Measurements from ENCODE around the gene CCDC24.

CCDC24 gene

GRCh38 chr1:43991476-43992231 is at the start of gene CCDC24:
CCDC24 (plus strand) TSS chr1:43991599; CDS start chr1:43991879, 280 bp downstream.
- Histone ChIP-seq H3K27ac (ENCODE audit: low read depth in 2 of 2, low read length in 2 of 2) (peak within 1 kb of the TSS; percentile 90 to 96), H3K36me3 (ENCODE audit: control insufficient read depth in 2 of 2, insufficient read depth in 2 of 2, low read length in 2 of 2) (peaks cover 0 to 3% of the 10 kb centered on the region in 2 donors), H3K27me3 (ENCODE audit: control insufficient read depth in 2 of 2, insufficient read depth in 2 of 2, low read length in 2 of 2) (no peaks in the 10 kb centered on the region), H3K4me1 (ENCODE audit: control insufficient read depth in 2 of 2, insufficient read depth in 2 of 2, low read length in 2 of 2) (peaks cover 17 to 23% of the 10 kb centered on the region in 2 donors), H3K9me3 (ENCODE audit: control insufficient read depth in 2 of 2, low read length in 2 of 2) (no peaks in the 10 kb centered on the region), H3K9ac (ENCODE audit: low read depth in 1 of 2, low read length in 2 of 2) (peak within 1 kb of the TSS; percentile 67 to 80), H3K4me3 (ENCODE audit: low read length in 2 of 2) (peak within 1 kb of the TSS; percentile 71 to 78)

- peaks cover 13 to 16% of the 10 kb centered on the region in 2 donors for H3K4me1 ChIP-seq (ENCODE audit: control insufficient read depth in 2 of 2, insufficient read depth in 2 of 2, low read length in 2 of 2)
- H3K27ac ChIP-seq (ENCODE audit: low read depth in 2 of 2, low read length in 2 of 2) = no peak overlapping the region
- no peaks in the 10 kb centered on the region for H3K9me3 ChIP-seq (ENCODE audit: control insufficient read depth in 2 of 2, low read length in 2 of 2)
- no peak overlapping the region for H3K4me3 ChIP-seq (ENCODE audit: low read length in 2 of 2)
- no peak overlapping the region for H3K9ac ChIP-seq (ENCODE audit: low read depth in 1 of 2, low read length in 2 of 2)
- no peaks in the 10 kb centered on the region for H3K36me3 ChIP-seq (ENCODE audit: control insufficient read depth in 2 of 2, insufficient read depth in 2 of 2, low read length in 2 of 2)
- H3K27me3 ChIP-seq (ENCODE audit: control insufficient read depth in 2 of 2, insufficient read depth in 2 of 2, low read length in 2 of 2) = no peaks in the 10 kb centered on the region
Measured at GRCh38 chr1:43942411-43942810, 49.0 kb upstream of the CCDC24 start.

- Histone ChIP-seq H3K9me3 (ENCODE audit: control insufficient read depth in 2 of 2, low read length in 2 of 2) (no peaks in the 10 kb centered on the region), H3K4me1 (ENCODE audit: control insufficient read depth in 2 of 2, insufficient read depth in 2 of 2, low read length in 2 of 2) (peaks cover 21 to 25% of the 10 kb centered on the region in 2 donors), H3K4me3 (ENCODE audit: low read length in 2 of 2) (no peak overlapping the region), H3K27ac (ENCODE audit: low read depth in 2 of 2, low read length in 2 of 2) (no peak overlapping the region), H3K9ac (ENCODE audit: low read depth in 1 of 2, low read length in 2 of 2) (no peak overlapping the region), H3K36me3 (ENCODE audit: control insufficient read depth in 2 of 2, insufficient read depth in 2 of 2, low read length in 2 of 2) (peaks cover 2 to 3% of the 10 kb centered on the region in 2 donors), H3K27me3 (ENCODE audit: control insufficient read depth in 2 of 2, insufficient read depth in 2 of 2, low read length in 2 of 2) (no peaks in the 10 kb centered on the region)
Measured at GRCh38 chr1:43944860-43945259, 46.5 kb upstream of the CCDC24 start.

- H3K4me1 ChIP-seq (ENCODE audit: control insufficient read depth in 2 of 2, insufficient read depth in 2 of 2, low read length in 2 of 2) = peaks cover 21 to 25% of the 10 kb centered on the region in 2 donors
- peaks cover 5 to 10% of the 10 kb centered on the region in 2 donors for H3K36me3 ChIP-seq (ENCODE audit: control insufficient read depth in 2 of 2, insufficient read depth in 2 of 2, low read length in 2 of 2)
- peak overlapping the region; percentile 94 to 95 for H3K27ac ChIP-seq (ENCODE audit: low read depth in 2 of 2, low read length in 2 of 2)
- H3K4me3 ChIP-seq (ENCODE audit: low read length in 2 of 2) = peak overlapping the region; percentile 85 to 94
- no peaks in the 10 kb centered on the region for H3K27me3 ChIP-seq (ENCODE audit: control insufficient read depth in 2 of 2, insufficient read depth in 2 of 2, low read length in 2 of 2)
- peak overlapping the region; percentile 81 to 89 for H3K9ac ChIP-seq (ENCODE audit: low read depth in 1 of 2, low read length in 2 of 2)
- H3K9me3 ChIP-seq (ENCODE audit: control insufficient read depth in 2 of 2, low read length in 2 of 2) = no peaks in the 10 kb centered on the region
Measured at GRCh38 chr1:43945674-43946235, 45.6 kb upstream of the CCDC24 start.

- H3K27ac ChIP-seq (ENCODE audit: low read depth in 2 of 2, low read length in 2 of 2) = peak within 1 kb of the TSS; percentile 94 to 95
- peak within 1 kb of the TSS; percentile 81 to 89 for H3K9ac ChIP-seq (ENCODE audit: low read depth in 1 of 2, low read length in 2 of 2)
- H3K27me3 ChIP-seq (ENCODE audit: control insufficient read depth in 2 of 2, insufficient read depth in 2 of 2, low read length in 2 of 2) = no peaks in the 10 kb centered on the region
- H3K9me3 ChIP-seq (ENCODE audit: control insufficient read depth in 2 of 2, low read length in 2 of 2) = no peaks in the 10 kb centered on the region
- H3K4me1 ChIP-seq (ENCODE audit: control insufficient read depth in 2 of 2, insufficient read depth in 2 of 2, low read length in 2 of 2) = peaks cover 21 to 25% of the 10 kb centered on the region in 2 donors
- H3K4me3 ChIP-seq (ENCODE audit: low read length in 2 of 2) = peak within 1 kb of the TSS; percentile 85 to 94
- peaks cover 5 to 10% of the 10 kb centered on the region in 2 donors for H3K36me3 ChIP-seq (ENCODE audit: control insufficient read depth in 2 of 2, insufficient read depth in 2 of 2, low read length in 2 of 2)
Measured at GRCh38 chr1:43946236-43947060, 45.0 kb upstream of the CCDC24 start, which contains the start of gene IPO13. IPO13 (plus strand) TSS chr1:43946950; CDS start chr1:43947601, 651 bp downstream.

- peaks cover 21% of the 10 kb centered on the region in 2 donors for H3K4me1 ChIP-seq (ENCODE audit: control insufficient read depth in 2 of 2, insufficient read depth in 2 of 2, low read length in 2 of 2)
Measured at GRCh38 chr1:43947061-43947873, 44.1 kb upstream of the CCDC24 start.

GRCh38 chr1:43947874-43948437 is 43.4 kb upstream of the CCDC24 start:
- H3K9ac ChIP-seq (ENCODE audit: low read depth in 1 of 2, low read length in 2 of 2) = peak overlapping the region; percentile 24 to 89
- H3K27ac ChIP-seq (ENCODE audit: low read depth in 2 of 2, low read length in 2 of 2) = no peak overlapping the region
- peak overlapping the region; percentile 85 to 94 for H3K4me3 ChIP-seq (ENCODE audit: low read length in 2 of 2)
- H3K36me3 ChIP-seq (ENCODE audit: control insufficient read depth in 2 of 2, insufficient read depth in 2 of 2, low read length in 2 of 2) = peaks cover 5 to 10% of the 10 kb centered on the region in 2 donors
- no peaks in the 10 kb centered on the region for H3K27me3 ChIP-seq (ENCODE audit: control insufficient read depth in 2 of 2, insufficient read depth in 2 of 2, low read length in 2 of 2)
- no peaks in the 10 kb centered on the region for H3K9me3 ChIP-seq (ENCODE audit: control insufficient read depth in 2 of 2, low read length in 2 of 2)
- H3K4me1 ChIP-seq (ENCODE audit: control insufficient read depth in 2 of 2, insufficient read depth in 2 of 2, low read length in 2 of 2) = peaks cover 21% of the 10 kb centered on the region in 2 donors

More at GRCh38 chr1:43947061-43947873, 44.1 kb upstream of the CCDC24 start:
- no peaks in the 10 kb centered on the region for H3K27me3 ChIP-seq (ENCODE audit: control insufficient read depth in 2 of 2, insufficient read depth in 2 of 2, low read length in 2 of 2)
- H3K9ac ChIP-seq (ENCODE audit: low read depth in 1 of 2, low read length in 2 of 2) = peak overlapping the region; percentile 81 to 89
- H3K9me3 ChIP-seq (ENCODE audit: control insufficient read depth in 2 of 2, low read length in 2 of 2) = no peaks in the 10 kb centered on the region
- H3K36me3 ChIP-seq (ENCODE audit: control insufficient read depth in 2 of 2, insufficient read depth in 2 of 2, low read length in 2 of 2) = peaks cover 5 to 10% of the 10 kb centered on the region in 2 donors
- peak overlapping the region; percentile 94 to 95 for H3K27ac ChIP-seq (ENCODE audit: low read depth in 2 of 2, low read length in 2 of 2)
- H3K4me3 ChIP-seq (ENCODE audit: low read length in 2 of 2) = peak overlapping the region; percentile 85 to 94

- peaks cover 21% of the 10 kb centered on the region in 2 donors for H3K4me1 ChIP-seq (ENCODE audit: control insufficient read depth in 2 of 2, insufficient read depth in 2 of 2, low read length in 2 of 2)
- peaks cover 5 to 10% of the 10 kb centered on the region in 2 donors for H3K36me3 ChIP-seq (ENCODE audit: control insufficient read depth in 2 of 2, insufficient read depth in 2 of 2, low read length in 2 of 2)
- no peak overlapping the region for H3K9ac ChIP-seq (ENCODE audit: low read depth in 1 of 2, low read length in 2 of 2)
- H3K27ac ChIP-seq (ENCODE audit: low read depth in 2 of 2, low read length in 2 of 2) = no peak overlapping the region
- H3K27me3 ChIP-seq (ENCODE audit: control insufficient read depth in 2 of 2, insufficient read depth in 2 of 2, low read length in 2 of 2) = no peaks in the 10 kb centered on the region
- H3K4me3 ChIP-seq (ENCODE audit: low read length in 2 of 2) = no peak overlapping the region
- no peaks in the 10 kb centered on the region for H3K9me3 ChIP-seq (ENCODE audit: control insufficient read depth in 2 of 2, low read length in 2 of 2)
Measured at GRCh38 chr1:43949678-43950077, 41.7 kb upstream of the CCDC24 start.

All from mucosa of rectum (tissue), 2 donors.